ENCODE measurements around the gene PFKFB3. TPM values are rescaled to one million over a fixed set of nuclear protein-coding genes. Genes with fewer than 3 reads are reported as not detected.
"Not testable (repeated sequence)": the region's sequence is repeated elsewhere in the genome, so short reads cannot be mapped to it uniquely, and the experiment has no call there.

PFKFB3 gene
- polyA plus RNA-seq: 7.0 TPM

- Mint-ChIP-seq H3K4me1 (peaks cover 19 to 24% (median 19%) of the 10 kb centered on the region in 3 donors), H3K27ac (peak within 1 kb of the TSS in 2 of 3 donors; percentile 80 to 88), H3K9me3 (no peaks in the 10 kb centered on the region), H3K4me3 (peak within 1 kb of the TSS; percentile 91 to 99 (median 94)), H3K36me3 (no peaks in the 10 kb centered on the region), H3K27me3 (no peaks in the 10 kb centered on the region)
These were observed at the start of gene PFKFB3 for GRCh38 chr10:6202684-6203330. TSS of gene PFKFB3 (plus strand) at chr10:6202932. CDS start at chr10:6203261, 329 bp downstream.

DNA sequence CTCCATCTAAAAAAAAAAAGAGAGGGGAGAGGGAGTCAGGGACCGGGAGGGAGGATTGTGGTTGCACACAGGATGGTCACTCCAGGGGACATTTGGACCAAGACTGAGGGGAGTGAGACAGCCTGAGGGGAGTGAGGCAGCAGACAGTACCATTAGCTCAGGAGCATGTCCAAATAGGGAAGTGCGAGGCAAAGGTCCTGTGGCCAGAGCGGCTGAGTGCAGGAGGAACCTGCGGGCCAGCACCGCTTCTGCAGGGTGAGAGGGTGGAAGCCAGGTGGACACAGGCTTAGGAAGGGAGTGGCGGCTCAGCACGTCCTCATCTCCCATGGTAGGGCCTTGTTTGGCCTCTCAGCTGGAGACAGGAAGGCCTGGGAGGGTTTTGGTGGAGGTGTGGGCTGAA lies 48.9 kb upstream of the PFKFB3 start:
- no peak overlapping the region for H3K4me3 Mint-ChIP-seq
- H3K4me1 Mint-ChIP-seq: peaks cover 14 to 19% (median 15%) of the 10 kb centered on the region in 3 donors
- H3K36me3 Mint-ChIP-seq: peaks cover 4% of the 10 kb centered on the region
- no peak overlapping the region for H3K27ac Mint-ChIP-seq
- H3K27me3 Mint-ChIP-seq: peaks cover 1% of the 10 kb centered on the region
- no peaks in the 10 kb centered on the region for H3K9me3 Mint-ChIP-seq

GRCh38 chr10:6154566-6154965 lies 48.2 kb upstream of the PFKFB3 start:
- H3K4me3 Mint-ChIP-seq: no peak overlapping the region
- peaks cover 4% of the 10 kb centered on the region for H3K36me3 Mint-ChIP-seq
- peaks cover 13 to 18% (median 14%) of the 10 kb centered on the region in 3 donors for H3K4me1 Mint-ChIP-seq
- H3K27ac Mint-ChIP-seq: no peak overlapping the region
- H3K9me3 Mint-ChIP-seq: no peaks in the 10 kb centered on the region
- H3K27me3 Mint-ChIP-seq: peaks cover 1% of the 10 kb centered on the region

DNA sequence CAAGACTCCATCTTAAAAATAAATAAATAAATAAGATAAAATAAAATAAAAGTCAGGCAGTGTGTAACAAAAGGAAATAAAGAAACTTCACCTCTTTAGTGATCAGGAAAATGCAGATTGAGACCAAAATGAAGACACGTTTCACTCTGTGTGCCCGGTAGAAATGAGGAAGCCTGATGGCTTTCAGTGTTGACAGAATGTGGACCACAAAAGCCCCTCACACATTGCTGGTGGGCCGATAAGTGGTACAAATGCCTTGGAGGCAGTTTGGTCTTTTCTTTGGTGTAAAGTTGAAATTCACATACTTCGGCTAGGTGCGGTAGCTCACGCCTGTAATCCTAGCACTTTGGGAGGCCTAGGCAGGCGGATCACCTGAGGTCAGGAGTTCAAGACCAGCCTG lies 44.5 kb upstream of the PFKFB3 start:
- Mint-ChIP-seq H3K27ac (no peak overlapping the region), H3K36me3 (peaks cover under 1% of the 10 kb centered on the region), H3K4me1 (peaks cover 9 to 13% (median 12%) of the 10 kb centered on the region in 3 donors), H3K27me3 (peaks cover under 1% of the 10 kb centered on the region), H3K9me3 (no peaks in the 10 kb centered on the region), H3K4me3 (no peak overlapping the region)

GRCh38 chr10:6161921-6162320 lies 40.8 kb upstream of the PFKFB3 start:
- H3K4me3 Mint-ChIP-seq: peak overlapping the region in 2 of 4 donors; percentile 91 to 92
- H3K36me3 Mint-ChIP-seq: no peaks in the 10 kb centered on the region
- no peaks in the 10 kb centered on the region for H3K27me3 Mint-ChIP-seq

DNA sequence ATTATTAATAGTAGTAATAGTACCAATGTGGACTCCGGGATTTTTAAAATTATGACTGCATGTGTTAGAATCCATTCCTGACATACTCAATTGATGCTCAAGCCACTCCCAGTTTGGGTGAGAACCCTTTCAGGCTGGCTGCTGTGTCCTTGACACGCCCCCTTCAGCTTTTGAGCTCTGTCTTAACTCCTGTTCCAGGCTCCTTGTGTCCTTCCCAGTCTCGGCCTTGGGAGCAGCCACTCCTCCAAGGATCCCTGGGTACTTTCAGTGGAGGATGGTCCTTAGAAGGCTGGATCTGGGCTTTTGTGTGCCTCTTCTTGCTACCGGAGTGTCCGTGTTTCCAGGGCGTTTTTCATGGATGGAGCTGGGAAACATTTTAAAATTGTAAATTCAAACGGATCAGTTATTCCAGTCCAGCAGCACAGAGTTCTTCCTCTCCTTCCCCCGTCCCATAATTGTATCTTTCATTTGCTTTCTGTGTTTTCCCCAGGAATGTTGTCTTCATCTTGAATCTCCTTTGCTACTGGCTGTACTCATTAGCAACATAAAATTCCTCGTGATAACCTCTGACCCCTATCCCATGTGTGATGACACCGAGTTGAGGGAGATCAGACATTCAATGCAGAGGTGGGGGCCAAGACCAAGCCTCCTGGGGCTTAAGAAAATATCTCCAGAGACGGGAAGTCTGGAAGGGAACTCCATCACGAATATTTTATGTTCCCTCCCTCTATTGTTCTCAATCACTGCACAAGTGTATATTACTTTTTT lies 40.0 kb upstream of the PFKFB3 start:
- H3K4me3 Mint-ChIP-seq: peak overlapping the region; percentile 66 to 92 (median 90)
- H3K36me3 Mint-ChIP-seq: no peaks in the 10 kb centered on the region
- peaks cover 22 to 32% (median 29%) of the 10 kb centered on the region in 3 donors for H3K4me1 Mint-ChIP-seq
- no peaks in the 10 kb centered on the region for H3K9me3 Mint-ChIP-seq
- peak overlapping the region in 2 of 3 donors; percentile 90 to 99 for H3K27ac Mint-ChIP-seq
- no peaks in the 10 kb centered on the region for H3K27me3 Mint-ChIP-seq

More at GRCh38 chr10:6161921-6162320, 40.8 kb upstream of the PFKFB3 start:
- Mint-ChIP-seq H3K4me1 (peaks cover 22 to 29% (median 29%) of the 10 kb centered on the region in 3 donors), H3K27ac (peak overlapping the region in 2 of 3 donors; percentile 10 to 99), H3K9me3 (no peaks in the 10 kb centered on the region)

GRCh38 chr10:6163364-6164270 lies 39.1 kb upstream of the PFKFB3 start:
- Mint-ChIP-seq H3K36me3 (no peaks in the 10 kb centered on the region), H3K4me1 (peaks cover 22 to 34% (median 31%) of the 10 kb centered on the region in 3 donors)

DNA sequence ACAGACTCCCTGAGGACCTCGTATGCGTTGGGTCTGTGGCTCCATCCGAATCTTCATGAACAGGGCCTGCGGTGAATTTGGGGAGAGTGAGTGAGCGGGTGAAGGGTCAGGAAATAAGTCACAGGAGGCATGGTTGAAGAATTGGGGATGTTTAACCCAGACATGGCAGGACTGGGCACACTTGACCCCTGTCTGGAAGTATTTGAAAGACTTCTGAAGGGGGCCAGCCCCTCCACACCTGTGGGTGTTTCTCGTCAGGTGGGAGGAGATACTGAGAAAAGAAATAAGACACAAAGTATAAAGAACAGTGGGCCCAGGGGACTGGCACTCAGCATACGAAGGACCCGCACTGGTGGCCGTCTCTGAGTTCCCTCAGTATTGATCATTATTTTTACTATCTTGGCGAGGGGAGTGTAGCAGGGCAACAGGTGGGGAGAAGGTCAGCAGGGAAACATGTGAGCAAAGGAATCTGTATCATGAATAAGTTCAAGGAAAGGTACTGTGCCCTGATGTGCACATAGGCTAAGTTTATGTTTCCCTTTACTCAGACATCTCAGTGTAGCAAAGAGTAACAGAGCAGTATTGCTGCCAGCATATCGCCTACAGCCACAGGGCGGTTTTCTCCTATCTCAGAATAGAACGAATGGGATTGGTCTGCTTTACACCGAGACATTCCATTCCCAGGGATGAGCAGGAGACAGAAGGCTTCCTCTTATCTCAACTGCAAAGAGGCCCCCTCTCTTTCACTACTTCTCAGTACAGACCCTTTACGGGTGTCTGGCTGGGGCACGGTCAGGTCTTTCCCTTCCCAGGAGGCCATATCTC lies 38.2 kb upstream of the PFKFB3 start:
- Mint-ChIP-seq H3K27me3 (no peaks in the 10 kb centered on the region), H3K9me3 (no peaks in the 10 kb centered on the region), H3K4me3 (peak overlapping the region; percentile 91 to 98 (median 95)), H3K4me1 (peaks cover 26 to 37% (median 34%) of the 10 kb centered on the region in 3 donors), H3K27ac (peak overlapping the region; percentile 96 to 99 (median 99)), H3K36me3 (no peaks in the 10 kb centered on the region)

More at GRCh38 chr10:6163364-6164270, 39.1 kb upstream of the PFKFB3 start:
- H3K9me3 Mint-ChIP-seq: no peaks in the 10 kb centered on the region
- peak overlapping the region; percentile 91 to 98 (median 95) for H3K4me3 Mint-ChIP-seq
- H3K27me3 Mint-ChIP-seq: no peaks in the 10 kb centered on the region
- peak overlapping the region; percentile 96 to 99 (median 99) for H3K27ac Mint-ChIP-seq

DNA sequence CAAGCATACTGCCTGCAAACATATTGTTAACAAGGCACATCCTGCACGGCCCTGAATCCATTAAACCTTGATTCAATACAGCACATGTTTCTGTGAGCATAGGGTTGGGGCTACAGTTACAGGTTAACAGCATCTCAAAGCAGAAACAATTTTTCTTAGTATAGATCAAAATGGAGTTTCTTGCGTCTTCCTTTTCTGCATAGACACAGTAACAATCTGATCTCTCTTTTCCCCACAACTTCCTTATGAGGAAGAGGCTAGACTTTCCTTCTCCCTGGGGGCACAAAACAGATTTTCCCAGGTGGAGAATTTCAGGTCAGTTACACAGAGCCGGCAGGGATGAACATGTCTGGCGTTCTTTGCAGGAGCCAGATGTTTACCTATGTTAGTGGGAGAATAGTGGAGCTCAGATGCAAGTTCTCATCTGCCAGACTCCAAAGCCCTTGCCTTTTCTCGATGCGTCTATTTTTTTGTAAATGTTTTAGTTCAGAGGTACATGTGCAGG lies 37.5 kb upstream of the PFKFB3 start:
- Mint-ChIP-seq H3K9me3 (no peaks in the 10 kb centered on the region), H3K4me1 (peaks cover 30 to 39% (median 34%) of the 10 kb centered on the region in 3 donors), H3K36me3 (no peaks in the 10 kb centered on the region), H3K4me3 (peak overlapping the region in 3 of 4 donors; percentile 91 to 98 (median 92)), H3K27ac (peak overlapping the region; percentile 68 to 99 (median 99)), H3K27me3 (no peaks in the 10 kb centered on the region)

DNA sequence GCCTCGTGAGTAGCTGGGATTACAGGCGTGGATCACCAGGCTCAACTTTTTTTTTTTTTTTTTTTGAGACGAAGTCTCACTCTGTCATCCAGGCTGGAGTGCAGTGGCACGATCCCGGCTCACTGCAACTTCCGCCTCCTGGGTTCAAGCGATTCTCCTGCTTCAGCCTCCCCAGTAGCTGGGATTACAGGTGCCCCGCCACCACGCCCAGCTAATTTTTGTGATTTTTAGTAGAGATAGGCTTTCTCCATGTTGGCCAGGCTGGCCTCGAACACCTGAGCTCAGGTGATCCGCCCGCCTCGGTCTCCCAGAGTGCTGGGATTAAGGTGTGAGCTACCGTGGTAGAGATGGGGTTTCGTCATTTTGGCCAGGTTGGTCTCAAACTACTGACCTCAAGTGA lies 36.8 kb upstream of the PFKFB3 start:
- H3K9me3 Mint-ChIP-seq, H3K27me3 Mint-ChIP-seq, H3K36me3 Mint-ChIP-seq: not testable (repeated sequence)
- peak overlapping the region; percentile 46 to 99 (median 68) for H3K27ac Mint-ChIP-seq
- H3K4me1 Mint-ChIP-seq: peaks cover 34 to 43% (median 34%) of the 10 kb centered on the region in 3 donors
- peak overlapping the region in 2 of 4 donors; percentile 74 to 92 for H3K4me3 Mint-ChIP-seq

GRCh38 chr10:6167456-6167855 lies 35.3 kb upstream of the PFKFB3 start:
- H3K4me3 Mint-ChIP-seq: peak overlapping the region in 1 of 4 donors; percentile 33
- no peaks in the 10 kb centered on the region for H3K27me3 Mint-ChIP-seq
- peaks cover 28 to 42% (median 40%) of the 10 kb centered on the region in 3 donors for H3K4me1 Mint-ChIP-seq
- H3K27ac Mint-ChIP-seq: peak overlapping the region in 2 of 3 donors; percentile 8 to 67
- peaks cover 2% of the 10 kb centered on the region for H3K36me3 Mint-ChIP-seq
- no peaks in the 10 kb centered on the region for H3K9me3 Mint-ChIP-seq

- Mint-ChIP-seq H3K9me3 (no peaks in the 10 kb centered on the region), H3K36me3 (peaks cover 2% of the 10 kb centered on the region), H3K4me3 (peak overlapping the region in 1 of 4 donors; percentile 33), H3K27ac (peak overlapping the region in 1 of 3 donors; percentile 67), H3K4me1 (peaks cover 22 to 41% (median 34%) of the 10 kb centered on the region in 3 donors), H3K27me3 (no peaks in the 10 kb centered on the region)
These were observed 34.6 kb upstream of the PFKFB3 start for GRCh38 chr10:6168084-6168483.

DNA sequence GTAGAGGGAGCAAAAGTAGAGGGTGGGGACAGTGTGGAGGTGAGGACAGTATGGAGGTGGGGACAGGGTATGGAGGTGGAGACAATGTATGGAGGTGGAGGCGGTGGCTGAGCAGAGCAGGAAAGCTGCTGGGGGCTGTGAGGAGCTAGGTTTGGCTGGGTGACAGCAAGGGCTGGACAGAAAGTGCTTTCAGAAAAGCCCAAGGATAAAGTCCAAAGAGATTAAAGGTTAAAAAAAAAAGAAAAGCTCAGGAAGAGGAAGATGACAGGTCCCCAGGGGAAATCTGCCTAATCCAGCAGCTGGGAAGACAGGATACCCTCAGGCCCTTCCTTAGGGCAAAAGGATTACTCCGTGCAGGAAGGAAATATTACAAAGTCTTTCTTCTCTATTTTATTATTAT lies 32.1 kb upstream of the PFKFB3 start:
- Mint-ChIP-seq H3K4me3 (no peak overlapping the region), H3K9me3 (no peaks in the 10 kb centered on the region)

More for the DNA sequence above, 32.1 kb upstream of the PFKFB3 start:
- no peaks in the 10 kb centered on the region for H3K27me3 Mint-ChIP-seq
- H3K36me3 Mint-ChIP-seq: peaks cover 2% of the 10 kb centered on the region
- H3K27ac Mint-ChIP-seq: no peak overlapping the region
- H3K4me1 Mint-ChIP-seq: peaks cover 18 to 38% (median 30%) of the 10 kb centered on the region in 3 donors

All from IgD-negative memory B cell (primary cell).